SK-N-SH (cell line): Measurements from ENCODE around the gene MARK3.

Experiments used
- CHD2 ChIP-seq: fragments of 150-350 bp; IDR thresholded peaks from 2 replicates; pipeline ENCODE4 v1.6.1; 2018; ENCODE audit warnings: low read length; ENCODE audit not compliant: partially characterized antibody
- ELF1 ChIP-seq: IDR thresholded peaks from 2 replicates; pipeline ENCODE4 v1.4.0; 2012
- EP300 ChIP-seq, 2 experiments: IDR thresholded peaks; 2 replicates each; pipeline versions ENCODE4 v1.4.0 to v1.6.1; 2012; ENCODE audit warnings: borderline replicate concordance in 1 of 2, low read depth in 1 of 2, low read length in 1 of 2
- JUND ChIP-seq: IDR thresholded peaks from 2 replicates; pipeline ENCODE4 v1.4.0; 2012
- NRF1 ChIP-seq: IDR thresholded peaks from 2 replicates; pipeline ENCODE4 v1.6.1; 2012; ENCODE audit warnings: low read depth, mild to moderate bottlenecking, low read length
- POLR2AphosphoS5 ChIP-seq: IDR thresholded peaks from 2 replicates; pipeline ENCODE4 v1.6.1; 2012; ENCODE audit warnings: low read depth, low read length
- RCOR1 ChIP-seq: fragments of 150-350 bp; IDR thresholded peaks from 2 replicates; pipeline ENCODE4 v1.6.1; 2017; ENCODE audit warnings: antibody characterized with exemption, low read length
- SIN3A ChIP-seq: IDR thresholded peaks from 2 replicates; pipeline ENCODE4 v1.6.1; 2012; ENCODE audit warnings: low read depth, mild to moderate bottlenecking, low read length, moderate library complexity, borderline replicate concordance
- SMC3 ChIP-seq: IDR thresholded peaks from 2 replicates; pipeline ENCODE4 v1.6.1; 2012; ENCODE audit warnings: low read depth, low read length, improper control_type of control experiment
- TAF1 ChIP-seq: IDR thresholded peaks from 2 replicates; pipeline ENCODE4 v1.6.1; 2012; ENCODE audit warnings: low read depth, mild to moderate bottlenecking, low read length, moderate library complexity, borderline replicate concordance
- YY1 ChIP-seq: IDR thresholded peaks from 2 replicates; pipeline ENCODE4 v1.4.0; 2012; ENCODE audit warnings: low read depth, mild to moderate bottlenecking
- TF ChIP-seq, protein P1 (sequence below): IDR thresholded peaks from 2 replicates; pipeline ENCODE4 v1.4.0; 2012; ENCODE audit warnings: low read depth
- TF ChIP-seq, protein P2 (sequence below): fragments of 200-600 bp; sonication (generic); IDR thresholded peaks from 2 replicates; pipeline ENCODE4 v1.6.1; 2017; ENCODE audit warnings: antibody characterized with exemption, mild to moderate bottlenecking, moderate library complexity

DNA sequence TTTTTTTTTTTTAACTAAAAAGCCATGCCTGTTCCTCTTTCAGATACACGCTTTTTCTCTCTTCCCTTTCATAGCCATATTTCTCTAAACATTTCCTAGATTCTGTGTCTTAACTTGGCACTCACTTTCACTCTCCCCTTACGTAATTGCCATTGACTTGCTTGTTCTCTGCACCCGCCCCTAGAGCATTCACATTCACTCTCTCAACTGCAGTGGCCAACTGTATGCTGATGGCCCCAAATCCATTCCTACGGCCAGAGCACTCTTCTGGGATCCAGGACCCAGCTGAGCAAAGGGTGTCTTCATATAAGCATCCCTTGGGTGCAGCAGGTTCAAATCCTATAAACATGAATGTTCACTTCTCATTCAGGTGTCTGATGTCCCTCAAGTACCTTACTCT is 77.9 kb downstream of the MARK3 start:
- TF ChIP-seq SIN3A (no peak), SMC3 (no peak), ELF1 (no peak), TAF1 (no peak), YY1 (no peak), NRF1 (no peak), POLR2AphosphoS5 (no peak), RCOR1 (no peak), CHD2 (no peak), EP300 (IDR thresholded peaks at IDR 0.05; ENCODE audit: borderline replicate concordance in 1 of 2, low read depth in 1 of 2, low read length in 1 of 2) (no peak), JUND (no peak)
- TF ChIP-seq, protein P1, sequence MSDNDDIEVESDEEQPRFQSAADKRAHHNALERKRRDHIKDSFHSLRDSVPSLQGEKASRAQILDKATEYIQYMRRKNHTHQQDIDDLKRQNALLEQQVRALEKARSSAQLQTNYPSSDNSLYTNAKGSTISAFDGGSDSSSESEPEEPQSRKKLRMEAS, result no peak
- TF ChIP-seq, protein P2, sequence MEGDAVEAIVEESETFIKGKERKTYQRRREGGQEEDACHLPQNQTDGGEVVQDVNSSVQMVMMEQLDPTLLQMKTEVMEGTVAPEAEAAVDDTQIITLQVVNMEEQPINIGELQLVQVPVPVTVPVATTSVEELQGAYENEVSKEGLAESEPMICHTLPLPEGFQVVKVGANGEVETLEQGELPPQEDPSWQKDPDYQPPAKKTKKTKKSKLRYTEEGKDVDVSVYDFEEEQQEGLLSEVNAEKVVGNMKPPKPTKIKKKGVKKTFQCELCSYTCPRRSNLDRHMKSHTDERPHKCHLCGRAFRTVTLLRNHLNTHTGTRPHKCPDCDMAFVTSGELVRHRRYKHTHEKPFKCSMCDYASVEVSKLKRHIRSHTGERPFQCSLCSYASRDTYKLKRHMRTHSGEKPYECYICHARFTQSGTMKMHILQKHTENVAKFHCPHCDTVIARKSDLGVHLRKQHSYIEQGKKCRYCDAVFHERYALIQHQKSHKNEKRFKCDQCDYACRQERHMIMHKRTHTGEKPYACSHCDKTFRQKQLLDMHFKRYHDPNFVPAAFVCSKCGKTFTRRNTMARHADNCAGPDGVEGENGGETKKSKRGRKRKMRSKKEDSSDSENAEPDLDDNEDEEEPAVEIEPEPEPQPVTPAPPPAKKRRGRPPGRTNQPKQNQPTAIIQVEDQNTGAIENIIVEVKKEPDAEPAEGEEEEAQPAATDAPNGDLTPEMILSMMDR, result no peak
